Measurements from ENCODE around the gene RPTOR.

Gene RPTOR

GRCh38 chr17:80668375-80669148 lies 123.9 kb downstream of the RPTOR start:
- no peak for FAIRE-seq

GRCh38 chr17:80671039-80671824 lies 126.6 kb downstream of the RPTOR start:
- FAIRE-seq = no peak

GRCh38 chr17:80671825-80672110 lies 127.1 kb downstream of the RPTOR start:
- no peak for FAIRE-seq

- FAIRE-seq = no peak
Observed at GRCh38 chr17:80673152-80673920, 128.7 kb downstream of the RPTOR start.

- no peak for FAIRE-seq
Observed at GRCh38 chr17:80675438-80676095, 130.9 kb downstream of the RPTOR start.

- FAIRE-seq = no peak
Observed at GRCh38 chr17:80676096-80676466, 131.4 kb downstream of the RPTOR start.

- FAIRE-seq = no peak
Observed at GRCh38 chr17:80676564-80676963, 131.9 kb downstream of the RPTOR start.

GRCh38 chr17:80677214-80677756 lies 132.6 kb downstream of the RPTOR start:
- no peak for FAIRE-seq

GRCh38 chr17:80679816-80680215 lies 135.2 kb downstream of the RPTOR start:
- FAIRE-seq = no peak

GRCh38 chr17:80681215-80681614 lies 136.6 kb downstream of the RPTOR start:
- no peak for FAIRE-seq

GRCh38 chr17:80682372-80682771 lies 137.7 kb downstream of the RPTOR start:
- FAIRE-seq = no peak

- no peak for FAIRE-seq
Observed at GRCh38 chr17:80683625-80684104, 139.0 kb downstream of the RPTOR start.

GRCh38 chr17:80687839-80688238 lies 143.2 kb downstream of the RPTOR start:
- no peak for FAIRE-seq

- no peak for FAIRE-seq
Observed at GRCh38 chr17:80689129-80689619, 144.5 kb downstream of the RPTOR start.

- FAIRE-seq = no peak
Observed at GRCh38 chr17:80691784-80692183, 147.1 kb downstream of the RPTOR start.

- no peak for FAIRE-seq
Observed at GRCh38 chr17:80692931-80693467, 148.4 kb downstream of the RPTOR start.

- no peak for FAIRE-seq
Observed at GRCh38 chr17:80693511-80693910, 148.9 kb downstream of the RPTOR start.

GRCh38 chr17:80694085-80694991 lies 149.7 kb downstream of the RPTOR start:
- no peak for FAIRE-seq

GRCh38 chr17:80694992-80695912 lies 150.6 kb downstream of the RPTOR start:
- FAIRE-seq = no peak

GRCh38 chr17:80695979-80696378 lies 151.3 kb downstream of the RPTOR start:
- no peak for FAIRE-seq

Measured in TTC549 (cell line).